A673 (cell line): ENCODE results near the gene TMEM165.

Experiments used
- EZH2 ChIP-seq: fragments of 200-600 bp; sonication (generic); IDR thresholded peaks from 2 replicates; pipeline ENCODE4 v1.6.1; 2017; ENCODE audit warnings: borderline replicate concordance, low read depth, mild to moderate bottlenecking, mixed read lengths, antibody characterized with exemption, low read length; ENCODE audit not compliant: poor library complexity, severe bottlenecking
- TF ChIP-seq, protein P1 (sequence below): fragments of 300-800, 200-600 bp; sonication (generic); conservative IDR thresholded peaks from 2 replicates; pipeline ENCODE4 v1.5.1; 2017; ENCODE audit warnings: low read depth, mild to moderate bottlenecking, antibody characterized with exemption, low read length, moderate library complexity, mixed read lengths

DNA sequence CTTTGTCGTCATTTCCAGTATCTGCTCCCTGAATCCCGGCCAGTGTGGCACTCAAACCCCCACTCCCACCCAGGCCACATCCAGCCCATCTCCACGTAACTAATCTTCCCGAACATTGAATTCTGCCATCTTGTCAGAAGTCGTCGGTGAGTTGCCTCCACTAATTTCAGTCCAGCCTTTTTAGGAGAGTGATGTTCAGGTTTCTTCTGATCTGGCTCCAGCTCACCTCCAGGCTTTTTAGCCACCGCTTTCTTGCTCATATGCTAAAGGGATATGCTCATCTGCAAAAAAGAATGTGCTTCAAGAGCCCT, 1.3 kb downstream of the TMEM165 start:
- TF ChIP-seq, protein P1, sequence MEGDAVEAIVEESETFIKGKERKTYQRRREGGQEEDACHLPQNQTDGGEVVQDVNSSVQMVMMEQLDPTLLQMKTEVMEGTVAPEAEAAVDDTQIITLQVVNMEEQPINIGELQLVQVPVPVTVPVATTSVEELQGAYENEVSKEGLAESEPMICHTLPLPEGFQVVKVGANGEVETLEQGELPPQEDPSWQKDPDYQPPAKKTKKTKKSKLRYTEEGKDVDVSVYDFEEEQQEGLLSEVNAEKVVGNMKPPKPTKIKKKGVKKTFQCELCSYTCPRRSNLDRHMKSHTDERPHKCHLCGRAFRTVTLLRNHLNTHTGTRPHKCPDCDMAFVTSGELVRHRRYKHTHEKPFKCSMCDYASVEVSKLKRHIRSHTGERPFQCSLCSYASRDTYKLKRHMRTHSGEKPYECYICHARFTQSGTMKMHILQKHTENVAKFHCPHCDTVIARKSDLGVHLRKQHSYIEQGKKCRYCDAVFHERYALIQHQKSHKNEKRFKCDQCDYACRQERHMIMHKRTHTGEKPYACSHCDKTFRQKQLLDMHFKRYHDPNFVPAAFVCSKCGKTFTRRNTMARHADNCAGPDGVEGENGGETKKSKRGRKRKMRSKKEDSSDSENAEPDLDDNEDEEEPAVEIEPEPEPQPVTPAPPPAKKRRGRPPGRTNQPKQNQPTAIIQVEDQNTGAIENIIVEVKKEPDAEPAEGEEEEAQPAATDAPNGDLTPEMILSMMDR, result no peak
- TF ChIP-seq EZH2, result no peak
